HepG2 (cell line): ENCODE data around the gene SNAI1. TPM values are rescaled to one million over a fixed set of nuclear protein-coding genes. Genes with fewer than 3 reads are reported as not detected.
A peak's percentile ranks its signal among the peaks of the same experiment; 100 is the strongest.

ENCODE experiments used
- ATF7 ChIP-seq, 2 experiments: fragments of 450-650 bp in 1 of 2; sonication (generic) in 1 of 2; formaldehyde crosslinking in 1 of 2; IDR thresholded peaks; 2 replicates each; pipeline versions ENCODE4 v1.4.0 to v1.6.1; 2016 to 2020; ENCODE audit warnings: antibody characterized with exemption in 1 of 2, mild to moderate bottlenecking in 1 of 2, missing genetic modification reagents in 1 of 2
- BCL3 ChIP-seq: sonication (generic); formaldehyde crosslinking; IDR thresholded peaks from 2 replicates; pipeline ENCODE4 v1.5.1; 2020; ENCODE audit warnings: mild to moderate bottlenecking, missing genetic modification reagents, moderate library complexity
- CBX5 ChIP-seq: sonication (generic); formaldehyde crosslinking; IDR thresholded peaks from 2 replicates; pipeline ENCODE4 v1.4.0; 2020; ENCODE audit warnings: missing genetic modification reagents, borderline replicate concordance
- CENPT ChIP-seq: sonication (generic); formaldehyde crosslinking; IDR thresholded peaks from 2 replicates; pipeline ENCODE4 v1.8.0; 2022; ENCODE audit warnings: low read depth, mild to moderate bottlenecking, moderate library complexity, missing genetic modification reagents
- FOXO4 ChIP-seq: sonication (generic); formaldehyde crosslinking; conservative IDR thresholded peaks from 2 replicates; pipeline ENCODE4 v1.8.1; 2023; ENCODE audit warnings: missing genetic modification reagents
- KLF15 ChIP-seq: sonication (generic); formaldehyde crosslinking; IDR thresholded peaks from 2 replicates; pipeline ENCODE4 v1.8.1; 2023; ENCODE audit warnings: borderline replicate concordance, mild to moderate bottlenecking, inconsistent platforms, missing genetic modification reagents, mixed read lengths
- MAFK ChIP-seq, 2 experiments: IDR thresholded peaks in 1 of 2; conservative IDR thresholded peaks in 1 of 2; 2 replicates each; pipeline ENCODE4 v1.6.1; 2011; ENCODE audit warnings: improper control_type of control experiment in 2 of 2, low read length in 2 of 2
- MED13 ChIP-seq: sonication (generic); formaldehyde crosslinking; IDR thresholded peaks from 2 replicates; pipeline ENCODE4 v1.5.0; 2020; ENCODE audit warnings: missing genetic modification reagents
- MEIS2 ChIP-seq: sonication (generic); formaldehyde crosslinking; IDR thresholded peaks from 2 replicates; pipeline ENCODE4 v1.9.0; 2021; ENCODE audit warnings: mild to moderate bottlenecking, missing genetic modification reagents
- MIER3 ChIP-seq: IDR thresholded peaks from 2 replicates; pipeline ENCODE4 v1.6.1; 2016; ENCODE audit warnings: missing compliant biosample characterization, borderline replicate concordance
- MXD4 ChIP-seq: IDR thresholded peaks from 2 replicates; pipeline ENCODE4 v1.6.1; 2016; ENCODE audit warnings: mild to moderate bottlenecking, missing biosample characterization, missing genetic modification reagents
- NFKBIZ ChIP-seq: IDR thresholded peaks from 2 replicates; pipeline ENCODE4 v1.6.1; 2018; ENCODE audit warnings: missing genetic modification reagents, missing compliant biosample characterization
- PCBP2 ChIP-seq: fragments of 200-400 bp; formaldehyde crosslinking; optimal IDR thresholded peaks from 2 replicates; pipeline ENCODE3; 2018; ENCODE audit warnings: low read length, low read depth; ENCODE audit not compliant: poor library complexity, severe bottlenecking
- SALL1 ChIP-seq: sonication (generic); formaldehyde crosslinking; IDR thresholded peaks from 2 replicates; pipeline ENCODE4 v1.8.0; 2022; ENCODE audit warnings: mild to moderate bottlenecking, missing genetic modification reagents
- SPEN ChIP-seq: sonication (generic); formaldehyde crosslinking; IDR thresholded peaks from 2 replicates; pipeline ENCODE4 v1.5.1; 2020; ENCODE audit warnings: low read depth, mild to moderate bottlenecking, missing genetic modification reagents
- ZBTB1 ChIP-seq: sonication (generic); formaldehyde crosslinking; IDR thresholded peaks from 2 replicates; pipeline ENCODE4 v1.4.0; 2020; ENCODE audit warnings: missing genetic modification reagents, borderline replicate concordance
- ZFP62 ChIP-seq: sonication (generic); formaldehyde crosslinking; IDR thresholded peaks from 2 replicates; pipeline ENCODE4 v1.4.0; 2020; ENCODE audit warnings: missing genetic modification reagents
- ZNF101 ChIP-seq: sonication (generic); formaldehyde crosslinking; IDR thresholded peaks from 2 replicates; pipeline ENCODE4 v1.4.0; 2020; ENCODE audit warnings: mild to moderate bottlenecking, low read depth, missing genetic modification reagents, borderline replicate concordance
- ZNF160 ChIP-seq: sonication (generic); formaldehyde crosslinking; IDR thresholded peaks from 2 replicates; pipeline ENCODE4 v1.8.0; 2022; ENCODE audit warnings: mild to moderate bottlenecking, inconsistent platforms, missing genetic modification reagents
- ZNF451 ChIP-seq: sonication (generic); formaldehyde crosslinking; IDR thresholded peaks from 2 replicates; pipeline ENCODE4 v1.5.0; 2020; ENCODE audit warnings: mild to moderate bottlenecking, missing genetic modification reagents
- ZNF501 ChIP-seq: sonication (generic); formaldehyde crosslinking; IDR thresholded peaks from 2 replicates; pipeline ENCODE4 v1.5.1; 2020; ENCODE audit warnings: mild to moderate bottlenecking, moderate library complexity, missing genetic modification reagents
- ZNF576 ChIP-seq: sonication (generic); formaldehyde crosslinking; IDR thresholded peaks from 2 replicates; pipeline ENCODE4 v1.4.0; 2020; ENCODE audit warnings: mild to moderate bottlenecking, missing genetic modification reagents
- ZNF709 ChIP-seq: sonication (generic); formaldehyde crosslinking; IDR thresholded peaks from 2 replicates; pipeline ENCODE4 v1.5.0; 2020; ENCODE audit warnings: mild to moderate bottlenecking, missing genetic modification reagents
- ZNF710 ChIP-seq: sonication (generic); formaldehyde crosslinking; IDR thresholded peaks from 2 replicates; pipeline ENCODE4 v1.5.0; 2020; ENCODE audit warnings: mild to moderate bottlenecking, missing genetic modification reagents, borderline replicate concordance
- polyA plus RNA-seq, 8 experiments: library from polyadenylated mRNA; depleted of rRNA in 3 of 8; stranded (reverse) in 7 of 8; unstranded in 1 of 8; fragments of >200 nt; fragmentation: Illumina TruSeq in 4 of 8; extraction: Trizol in 4 of 8; gene quantifications; 2 replicates each; pipeline versions ENCODE4 v1.2.1 to v1.2.3, GENCODE V29; 2011 to 2016; ENCODE audit warnings: low read depth in 4 of 8, missing spikeins in 1 of 8, mixed read lengths in 1 of 8; ENCODE audit not compliant: insufficient read depth in 1 of 8
- total RNA-seq, 5 experiments: library from RNA; depleted of rRNA; stranded (reverse); fragments of >200 nt; fragmentation: Illumina TruSeq; extraction: Trizol; gene quantifications; 2 replicates each; pipeline ENCODE4 v1.2.3, GENCODE V29; 2016; ENCODE audit warnings: low read depth in 1 of 5

SNAI1 gene
- total and polyA plus RNA-seq, 2 of the 13 experiments (the other 11 are each of a cell fraction or from before 2014, with no cell fraction given) = 1.3 to 1.4 TPM

GRCh38 chr20:50012282-50013263, 29.8 kb downstream of the SNAI1 start (continued):
- TF ChIP-seq BCL3 (CRISPR knock-in tag) (0 out of 2 replicates have a peak, but pooled peaks have one; percentile 48), MEIS2 (CRISPR knock-in tag) (0 out of 2 replicates have a peak, but pooled peaks have one; percentile 33), CENPT (CRISPR knock-in tag) (no peak), ZNF576 (no peak), SALL1 (CRISPR knock-in tag) (0 out of 2 replicates have a peak, but pooled peaks have one; percentile 18), ZNF451 (CRISPR knock-in tag) (0 out of 2 replicates have a peak, but pooled peaks have one; percentile 57), MED13 (CRISPR knock-in tag) (no peak), MIER3 (no peak), SPEN (CRISPR knock-in tag) (no peak), ZFP62 (CRISPR knock-in tag) (0 out of 2 replicates have a peak, but pooled peaks have one; percentile 56), ATF7 (IDR thresholded peaks at IDR 0.05) (no peak), ATF7 (CRISPR knock-in tag; IDR thresholded peaks at IDR 0.05) (no peak), KLF15 (CRISPR knock-in tag) (no peak), ZNF160 (CRISPR knock-in tag) (no peak), MAFK (conservative IDR thresholded peaks at IDR 0.05 in 1 of 2, IDR thresholded peaks at IDR 0.05 in 1 of 2; ENCODE audit: low read length in 2 of 2) (no peak), FOXO4 (CRISPR knock-in tag) (no peak), CBX5 (CRISPR knock-in tag) (no peak), MXD4 (CRISPR knock-in tag) (no peak), ZNF709 (CRISPR knock-in tag) (no peak), ZNF501 (0 out of 2 replicates have a peak, but pooled peaks have one; percentile 46), ZNF710 (CRISPR knock-in tag) (no peak), PCBP2 (no peak), ZNF101 (CRISPR knock-in tag) (no peak), ZBTB1 (no peak), NFKBIZ (CRISPR knock-in tag) (no peak)
